T-helper 17 cell (primary cell): ENCODE measurements around the gene BUD13. TPM values are rescaled to one million over a fixed set of nuclear protein-coding genes. Genes with fewer than 3 reads are reported as not detected.

Experiments used
- ATAC-seq: fragments of 150-1000 bp; cut with Tn5 transposase; 2 replicates; pipeline ENCODE4 v1.10.0; 2021; ENCODE audit warnings: mild to moderate bottlenecking, moderate library complexity
- DNase-seq, 3 donors: peaks; one replicate each; pipeline versions ENCODE4 v3.0.0 to v3.0.0-alpha.2; 2020 to 2021
- H3K9me3 ChIP-seq: one replicate; pipeline ENCODE4 v1.7.0; 2013; ENCODE audit warnings: low read length, mild to moderate bottlenecking; ENCODE audit not compliant: control insufficient read depth, poor library complexity, severe bottlenecking
- H3K27ac Mint-ChIP-seq: one replicate; pipeline ENCODE4 v1.8.0; 2022; ENCODE audit warnings: mild to moderate bottlenecking, moderate library complexity, mixed read lengths
- H3K27me3 Mint-ChIP-seq: one replicate; pipeline ENCODE4 v1.8.0; 2022; ENCODE audit warnings: mixed read lengths
- H3K36me3 Mint-ChIP-seq: one replicate; pipeline ENCODE4 v1.8.0; 2022; ENCODE audit warnings: low read depth, mixed read lengths
- H3K4me1 Mint-ChIP-seq: one replicate; pipeline ENCODE4 v1.8.0; 2022; ENCODE audit warnings: mild to moderate bottlenecking, mixed read lengths
- H3K4me3 Mint-ChIP-seq: one replicate; pipeline ENCODE4 v1.8.0; 2022; ENCODE audit warnings: mild to moderate bottlenecking, moderate library complexity, mixed read lengths
- total RNA-seq, 4 donors: library from RNA in 2 of 4; stranded (reverse) in 2 of 4; gene quantifications; one replicate each; pipeline ENCODE4 v1.2.3 and lab custom pipeline; 2022 to 2026

The BUD13 gene
- total RNA-seq, 2 donors from 2014 or later: 11.5 to 11.8 TPM

DNA sequence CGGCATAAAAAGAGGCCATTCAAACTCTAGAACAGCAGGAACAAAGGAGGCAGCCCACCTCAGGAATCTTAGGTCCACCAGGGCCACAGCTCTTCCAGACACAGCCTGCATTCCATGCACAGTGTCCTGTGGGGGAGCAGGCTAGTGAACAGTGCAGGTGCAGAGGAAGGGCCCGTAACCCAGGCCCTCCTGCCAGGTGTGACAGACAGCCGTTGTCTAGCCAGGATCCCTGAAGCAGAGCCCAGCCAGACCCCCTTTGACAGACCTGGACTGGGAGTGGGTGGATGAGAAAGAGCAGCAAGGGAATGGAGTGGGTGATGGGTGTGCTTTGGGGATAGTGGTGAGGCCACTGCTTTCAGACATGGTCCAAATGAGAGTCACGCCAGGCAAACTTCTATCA, 16.2 kb upstream of the BUD13 start:
- ATAC-seq: no peak
- Mint-ChIP-seq H3K36me3 (peaks cover 8% of the 10 kb centered on the region), H3K27me3 (no peaks in the 10 kb centered on the region), H3K27ac (peak overlapping the region; percentile 97), H3K4me1 (peaks cover 36% of the 10 kb centered on the region), H3K4me3 (peak overlapping the region; percentile 97)
- no peak for DNase-seq
- H3K9me3 ChIP-seq: no peaks in the 10 kb centered on the region

- Mint-ChIP-seq H3K27me3 (no peaks in the 10 kb centered on the region), H3K4me3 (peak overlapping the region; percentile 97), H3K27ac (peak overlapping the region; percentile 97), H3K36me3 (peaks cover 8% of the 10 kb centered on the region), H3K4me1 (peaks cover 34% of the 10 kb centered on the region)
- H3K9me3 ChIP-seq: no peaks in the 10 kb centered on the region
- ATAC-seq: no peak
- DNase-seq: no peak
Measured at GRCh38 chr11:116788534-116788933, 15.7 kb upstream of the BUD13 start.

DNA sequence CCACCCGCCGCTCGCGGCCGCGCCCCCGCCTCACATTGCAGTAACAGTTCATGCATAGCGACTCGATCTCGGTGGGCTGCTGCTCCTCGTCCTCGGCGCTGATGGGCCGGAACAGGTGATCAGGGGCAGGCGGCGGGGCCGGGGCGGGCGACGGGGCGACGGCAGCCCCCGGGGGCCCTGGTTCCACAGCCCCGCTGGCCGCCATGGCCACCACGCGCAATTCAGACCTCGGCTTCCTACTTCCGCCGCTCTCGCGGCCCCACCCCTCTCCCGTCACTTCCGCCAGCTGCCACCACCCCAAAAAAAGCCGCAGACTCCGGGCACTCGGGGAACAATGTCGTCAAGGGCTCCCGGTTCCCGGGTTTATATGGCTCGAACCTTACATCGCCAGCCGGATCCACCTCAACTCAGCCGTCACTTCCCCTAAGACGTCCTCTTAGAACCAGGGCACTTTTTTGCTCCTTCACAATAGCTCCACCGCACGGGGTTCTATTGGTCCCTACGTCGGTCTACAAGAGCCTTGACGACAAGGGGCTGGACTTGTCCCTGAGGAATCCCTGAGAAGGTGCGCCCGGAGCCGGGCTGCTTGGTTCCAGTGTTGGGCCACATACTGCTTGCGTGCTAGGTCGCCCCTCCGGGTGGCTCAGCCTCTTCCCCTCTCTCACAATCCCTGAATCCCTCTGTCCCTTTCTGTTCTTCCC, 15.1 kb upstream of the BUD13 start, which contains the start of gene ZPR1:
TSS of gene ZPR1 (minus strand) at position 238 of the 701 bp plus-strand sequence. CDS start at position 205, 33 bp downstream.
- H3K9me3 ChIP-seq: no peaks in the 10 kb centered on the region
- H3K4me3 Mint-ChIP-seq: peak within 1 kb of the TSS; percentile 97
- DNase-seq: peak; percentile 75 to 79 (median 79)
- ATAC-seq: peak; percentile 90
- peak within 1 kb of the TSS; percentile 97 for H3K27ac Mint-ChIP-seq
- peaks cover 8% of the 10 kb centered on the region for H3K36me3 Mint-ChIP-seq
- no peaks in the 10 kb centered on the region for H3K27me3 Mint-ChIP-seq
- peaks cover 31% of the 10 kb centered on the region for H3K4me1 Mint-ChIP-seq

GRCh38 chr11:116787436-116787785, 14.6 kb upstream of the BUD13 start:
- DNase-seq: no peak
- peak overlapping the region; percentile 97 for H3K27ac Mint-ChIP-seq
- peak; percentile 1 for ATAC-seq
- peaks cover 31% of the 10 kb centered on the region for H3K4me1 Mint-ChIP-seq
- peak overlapping the region; percentile 97 for H3K4me3 Mint-ChIP-seq
- H3K36me3 Mint-ChIP-seq: peaks cover 8% of the 10 kb centered on the region
- H3K27me3 Mint-ChIP-seq: no peaks in the 10 kb centered on the region
- no peaks in the 10 kb centered on the region for H3K9me3 ChIP-seq

- Mint-ChIP-seq H3K27me3 (no peaks in the 10 kb centered on the region), H3K27ac (peak overlapping the region; percentile 97), H3K4me3 (peak overlapping the region; percentile 97), H3K4me1 (peaks cover 31% of the 10 kb centered on the region), H3K36me3 (peaks cover 8% of the 10 kb centered on the region)
- no peaks in the 10 kb centered on the region for H3K9me3 ChIP-seq
- ATAC-seq (no peak), DNase-seq (no peak)
Measured at GRCh38 chr11:116786966-116787365, 14.2 kb upstream of the BUD13 start.

- no peak for DNase-seq
- Mint-ChIP-seq H3K27ac (peak overlapping the region; percentile 97), H3K4me3 (peak overlapping the region; percentile 97), H3K27me3 (no peaks in the 10 kb centered on the region), H3K36me3 (peaks cover 8% of the 10 kb centered on the region), H3K4me1 (peaks cover 31% of the 10 kb centered on the region)
- H3K9me3 ChIP-seq: no peaks in the 10 kb centered on the region
- no peak for ATAC-seq
Measured at GRCh38 chr11:116786326-116786725, 13.5 kb upstream of the BUD13 start.

GRCh38 chr11:116782728-116783127, 9.9 kb upstream of the BUD13 start:
- Mint-ChIP-seq H3K27me3 (no peaks in the 10 kb centered on the region), H3K36me3 (peaks cover 19% of the 10 kb centered on the region), H3K4me3 (no peak overlapping the region), H3K4me1 (peaks cover 22% of the 10 kb centered on the region), H3K27ac (peak overlapping the region; percentile 49)
- DNase-seq (no peak), ATAC-seq (no peak)
- no peaks in the 10 kb centered on the region for H3K9me3 ChIP-seq

DNA sequence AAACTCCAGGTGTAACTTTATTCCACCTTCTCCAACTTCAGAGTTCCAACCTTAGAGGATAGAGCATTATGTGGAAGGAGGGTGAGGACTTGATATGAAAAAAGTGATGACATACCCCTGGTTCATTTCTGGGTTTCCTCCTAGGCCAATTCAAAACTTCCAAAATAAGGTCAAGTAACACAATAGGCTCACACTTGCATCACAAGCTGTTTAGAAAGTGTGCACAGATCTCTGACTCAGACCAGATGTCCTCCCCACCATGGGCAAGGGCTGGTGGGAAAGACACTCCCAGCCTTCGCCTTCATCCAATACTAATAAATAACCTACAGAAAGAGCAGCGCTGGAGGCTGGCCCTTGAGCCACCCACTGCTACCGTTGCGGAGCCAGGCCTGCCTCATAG, 5.8 kb upstream of the BUD13 start:
- no peaks in the 10 kb centered on the region for H3K9me3 ChIP-seq
- ATAC-seq: no peak
- H3K27me3 Mint-ChIP-seq: no peaks in the 10 kb centered on the region
- H3K36me3 Mint-ChIP-seq: peaks cover 14% of the 10 kb centered on the region
- no peak overlapping the region for H3K4me3 Mint-ChIP-seq
- DNase-seq: no peak
- peak overlapping the region; percentile 86 for H3K27ac Mint-ChIP-seq
- peaks cover 17% of the 10 kb centered on the region for H3K4me1 Mint-ChIP-seq

DNA sequence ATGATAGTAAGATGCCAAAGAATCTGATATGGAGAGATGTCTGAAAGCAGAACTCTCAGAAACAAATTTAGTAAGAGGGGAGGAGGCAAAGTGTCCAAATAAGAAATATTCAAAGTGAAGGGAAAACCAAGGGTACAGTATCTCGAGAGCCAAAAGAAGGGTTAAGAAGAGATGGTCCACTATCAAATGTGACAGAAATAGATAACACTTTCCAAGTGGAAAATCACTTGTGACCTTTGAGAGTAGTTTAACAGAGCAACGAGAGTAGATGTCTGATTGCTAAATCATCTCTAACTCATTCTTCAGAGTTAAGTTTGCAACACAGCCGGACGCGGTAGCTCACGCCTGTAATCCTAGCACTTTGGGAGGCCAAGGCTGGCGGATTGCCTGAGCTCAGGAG, 4.3 kb upstream of the BUD13 start:
- Mint-ChIP-seq H3K4me3 (no peak overlapping the region), H3K27me3 (no peaks in the 10 kb centered on the region), H3K4me1 (peaks cover 22% of the 10 kb centered on the region), H3K36me3 (peaks cover 14% of the 10 kb centered on the region), H3K27ac (no peak overlapping the region)
- DNase-seq: no peak
- no peak for ATAC-seq
- H3K9me3 ChIP-seq: no peaks in the 10 kb centered on the region

DNA sequence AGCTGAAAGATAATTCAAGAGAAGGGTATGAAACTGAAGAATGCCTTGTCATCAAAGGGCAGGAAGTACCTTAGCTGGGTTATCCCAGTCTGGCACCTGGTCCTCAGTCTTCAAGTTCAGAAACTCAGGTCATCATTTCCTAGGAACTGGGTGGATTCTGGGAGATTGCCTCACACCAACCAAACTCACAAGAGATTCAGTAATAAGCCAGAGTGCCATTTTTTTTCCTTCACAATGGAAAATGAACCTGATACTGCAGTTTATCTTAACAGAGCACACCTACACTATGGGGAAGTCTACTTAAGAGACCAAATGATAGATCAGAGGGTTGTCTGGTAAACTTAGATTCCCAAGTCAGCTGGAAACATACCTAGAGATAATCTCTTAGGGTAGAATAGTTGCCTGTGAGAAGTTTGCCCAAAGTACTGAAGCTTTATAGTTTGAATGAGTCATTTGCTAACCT, 3.8 kb upstream of the BUD13 start:
- no peak overlapping the region for H3K4me3 Mint-ChIP-seq
- peaks cover 27% of the 10 kb centered on the region for H3K4me1 Mint-ChIP-seq
- ATAC-seq (no peak), DNase-seq (no peak)
- H3K36me3 Mint-ChIP-seq: peaks cover 14% of the 10 kb centered on the region
- H3K9me3 ChIP-seq: no peaks in the 10 kb centered on the region
- no peaks in the 10 kb centered on the region for H3K27me3 Mint-ChIP-seq
- H3K27ac Mint-ChIP-seq: no peak overlapping the region

GRCh38 chr11:116775975-116776374, 3.2 kb upstream of the BUD13 start:
- H3K9me3 ChIP-seq: no peaks in the 10 kb centered on the region
- ATAC-seq (no peak), DNase-seq (no peak)
- Mint-ChIP-seq H3K4me1 (peaks cover 30% of the 10 kb centered on the region), H3K36me3 (peaks cover 14% of the 10 kb centered on the region), H3K27me3 (no peaks in the 10 kb centered on the region), H3K27ac (no peak overlapping the region), H3K4me3 (no peak overlapping the region)

GRCh38 chr11:116774661-116775060, 1.9 kb upstream of the BUD13 start:
- Mint-ChIP-seq H3K4me1 (peaks cover 31% of the 10 kb centered on the region), H3K27me3 (no peaks in the 10 kb centered on the region), H3K4me3 (no peak overlapping the region), H3K27ac (peak overlapping the region; percentile 49), H3K36me3 (peaks cover 12% of the 10 kb centered on the region)
- no peak for DNase-seq
- H3K9me3 ChIP-seq: no peaks in the 10 kb centered on the region
- ATAC-seq: no peak

GRCh38 chr11:116773203-116774097, 663 bp upstream of the BUD13 start:
- no peak for ATAC-seq
- Mint-ChIP-seq H3K4me1 (peaks cover 31% of the 10 kb centered on the region), H3K4me3 (peak overlapping the region; percentile 98), H3K36me3 (peaks cover 7% of the 10 kb centered on the region), H3K27me3 (no peaks in the 10 kb centered on the region), H3K27ac (peak overlapping the region; percentile 96)
- no peak for DNase-seq
- H3K9me3 ChIP-seq: no peaks in the 10 kb centered on the region
